Esophagus squamous epithelium (tissue), 5 donors: ENCODE measurements around the gene PPY. TPM values are rescaled to one million over a fixed set of nuclear protein-coding genes. Genes with fewer than 3 reads are reported as not detected.

Source experiments
- DNase-seq: peaks from one replicate; lab custom pipeline; 2025; lab: John Stamatoyannopoulos, UW
- H3K27ac ChIP-seq, 4 donors: fragments of 200-600 bp; sonication (generic); one replicate each; pipeline ENCODE4 v1.5.1; 2016 to 2019; ENCODE audit warnings: mild to moderate bottlenecking in 1 of 4
- H3K27me3 ChIP-seq, 4 donors: fragments of 200-600 bp; sonication (generic); 1 replicate in 3 of 4; 2 replicates in 1 of 4; pipeline versions ENCODE4 v1.5.1 to v1.6.0; 2017 to 2021; ENCODE audit warnings: antibody characterized with exemption in 1 of 4
- H3K36me3 ChIP-seq, 3 donors: fragments of 200-600 bp; sonication (generic); one replicate each; pipeline ENCODE4 v1.5.1; 2016 to 2019
- H3K4me1 ChIP-seq, 3 donors: fragments of 200-600 bp; sonication (generic); one replicate each; pipeline ENCODE4 v1.5.1; 2017 to 2019
- H3K4me3 ChIP-seq, 4 donors: fragments of 200-600 bp; sonication (generic); 1 replicate in 3 of 4; 2 replicates in 1 of 4; pipeline ENCODE4 v1.5.1; 2016 to 2019; ENCODE audit warnings: mild to moderate bottlenecking in 2 of 4, moderate library complexity in 1 of 4
- H3K9me3 ChIP-seq, 3 donors: fragments of 200-600 bp; sonication (generic); one replicate each; pipeline ENCODE4 v1.5.1; 2016 to 2019
- POLR2A ChIP-seq, 4 donors: fragments of 450-650 bp; IDR thresholded peaks; one replicate each; pipeline ENCODE4 v1.6.1; 2017; ENCODE audit warnings: antibody characterized with exemption in 4 of 4, mild to moderate bottlenecking in 4 of 4, moderate library complexity in 3 of 4
- WGBS, 2 donors: methylation state at CpG; one replicate each; pipeline ENCODE4 v1.1.5; 2018; 5-methylcytosine and 5-hydroxymethylcytosine counted together
- intact Hi-C: fragments of 100-400 bp; cut with DNase I; formaldehyde crosslinking; loops from one replicate; pipeline ENCODE4 v1.15.0; 2022
- total RNA-seq, 4 donors: library from RNA; depleted of rRNA; stranded (reverse); fragments of >200 nt; gene quantifications; one replicate each; pipeline ENCODE4 v1.1.0, GENCODE V29; 2016
- TF ChIP-seq, protein P1 (sequence below), 6 experiments: fragments of 450-650 bp in 4 of 6; fragments of 200-600 bp in 2 of 6; sonication (generic) in 2 of 6; IDR thresholded peaks; one replicate each; pipeline ENCODE4 v1.5.1; 2016 to 2019; ENCODE audit warnings: antibody characterized with exemption in 6 of 6, mild to moderate bottlenecking in 4 of 6, moderate library complexity in 4 of 6
- donor health status: DM: yes; HTN: yes; CAD: no.

The PPY gene
- total RNA-seq, 4 donors from 2014 or later: not detected

DNA sequence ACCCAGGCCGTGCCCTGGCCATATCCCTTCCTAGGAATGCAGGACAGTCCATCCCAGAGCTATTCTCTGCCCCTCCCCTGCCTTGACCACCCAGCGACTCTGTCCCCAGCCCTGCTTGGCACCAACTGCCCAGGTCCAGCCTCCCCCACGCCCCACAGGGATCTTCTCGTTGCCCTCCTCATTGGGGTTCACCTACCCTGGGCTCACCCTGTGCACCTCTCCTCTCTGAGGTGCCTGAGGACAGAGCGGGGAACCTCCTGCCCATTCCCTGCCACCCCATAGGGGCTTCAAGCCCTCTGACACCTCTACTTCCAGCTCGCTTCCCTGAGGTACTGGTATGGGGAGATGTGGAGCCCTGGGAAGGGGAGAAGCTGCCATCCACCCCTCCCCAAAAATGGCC, 28.7 kb downstream of the PPY start:
- Histone ChIP-seq H3K9me3 (no peaks in the 10 kb centered on the region), H3K27ac (no peak overlapping the region), H3K4me3 (no peak overlapping the region), H3K36me3 (no peaks in the 10 kb centered on the region), H3K4me1 (peaks cover 1 to 14% (median 5%) of the 10 kb centered on the region in 3 donors), H3K27me3 (peaks cover 0 to 30% (median 0%) of the 10 kb centered on the region in 4 donors)
- DNase-seq: no peak
- 51 to 63% methylated on average over 4 to 6 of the region's 6 CpGs for WGBS, 2 donors
- no peak for TF ChIP-seq POLR2A (IDR thresholded peaks at IDR 0.05)
- TF ChIP-seq, protein P1, sequence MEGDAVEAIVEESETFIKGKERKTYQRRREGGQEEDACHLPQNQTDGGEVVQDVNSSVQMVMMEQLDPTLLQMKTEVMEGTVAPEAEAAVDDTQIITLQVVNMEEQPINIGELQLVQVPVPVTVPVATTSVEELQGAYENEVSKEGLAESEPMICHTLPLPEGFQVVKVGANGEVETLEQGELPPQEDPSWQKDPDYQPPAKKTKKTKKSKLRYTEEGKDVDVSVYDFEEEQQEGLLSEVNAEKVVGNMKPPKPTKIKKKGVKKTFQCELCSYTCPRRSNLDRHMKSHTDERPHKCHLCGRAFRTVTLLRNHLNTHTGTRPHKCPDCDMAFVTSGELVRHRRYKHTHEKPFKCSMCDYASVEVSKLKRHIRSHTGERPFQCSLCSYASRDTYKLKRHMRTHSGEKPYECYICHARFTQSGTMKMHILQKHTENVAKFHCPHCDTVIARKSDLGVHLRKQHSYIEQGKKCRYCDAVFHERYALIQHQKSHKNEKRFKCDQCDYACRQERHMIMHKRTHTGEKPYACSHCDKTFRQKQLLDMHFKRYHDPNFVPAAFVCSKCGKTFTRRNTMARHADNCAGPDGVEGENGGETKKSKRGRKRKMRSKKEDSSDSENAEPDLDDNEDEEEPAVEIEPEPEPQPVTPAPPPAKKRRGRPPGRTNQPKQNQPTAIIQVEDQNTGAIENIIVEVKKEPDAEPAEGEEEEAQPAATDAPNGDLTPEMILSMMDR (IDR thresholded peaks at IDR 0.05): no peak
- intact Hi-C loops: no loop called here

DNA sequence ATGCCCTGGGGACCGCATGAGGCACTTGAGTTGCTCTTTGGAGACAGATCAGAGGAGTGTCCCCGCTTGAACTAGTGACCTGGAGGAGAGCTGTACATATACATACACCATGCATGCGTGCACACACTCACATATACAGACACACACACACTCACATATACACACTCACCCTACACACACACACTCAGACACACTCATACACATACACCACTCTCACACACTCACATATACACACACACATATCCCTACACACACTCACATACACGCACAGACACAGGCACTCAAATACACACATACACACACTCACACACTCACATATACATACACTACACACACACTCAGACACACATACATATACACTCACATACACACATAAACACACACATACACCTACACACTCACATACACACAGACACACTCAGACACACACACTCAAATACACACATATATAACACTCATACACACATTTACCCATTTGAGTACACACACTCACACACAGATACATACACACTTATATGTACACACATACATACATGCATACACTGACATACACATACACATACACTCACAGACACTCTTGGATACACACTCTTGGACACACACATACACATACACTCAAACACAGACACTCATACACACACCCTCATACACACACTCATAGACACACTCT, 29.5 kb downstream of the PPY start:
- no peak for DNase-seq
- H3K4me3 ChIP-seq: no peak overlapping the region
- H3K36me3 ChIP-seq: no peaks in the 10 kb centered on the region
- TF ChIP-seq, protein P1 (IDR thresholded peaks at IDR 0.05): no peak
- TF ChIP-seq POLR2A (IDR thresholded peaks at IDR 0.05): no peak
- no peak overlapping the region for H3K27ac ChIP-seq
- 45 to 60% methylated on average over 4 of the region's 4 CpGs for WGBS, 2 donors
- H3K27me3 ChIP-seq: peaks cover 0 to 32% (median 2%) of the 10 kb centered on the region in 4 donors
- intact Hi-C loops: no loop called here
- H3K4me1 ChIP-seq: peaks cover 7 to 19% (median 7%) of the 10 kb centered on the region in 3 donors
- H3K9me3 ChIP-seq: no peaks in the 10 kb centered on the region

DNA sequence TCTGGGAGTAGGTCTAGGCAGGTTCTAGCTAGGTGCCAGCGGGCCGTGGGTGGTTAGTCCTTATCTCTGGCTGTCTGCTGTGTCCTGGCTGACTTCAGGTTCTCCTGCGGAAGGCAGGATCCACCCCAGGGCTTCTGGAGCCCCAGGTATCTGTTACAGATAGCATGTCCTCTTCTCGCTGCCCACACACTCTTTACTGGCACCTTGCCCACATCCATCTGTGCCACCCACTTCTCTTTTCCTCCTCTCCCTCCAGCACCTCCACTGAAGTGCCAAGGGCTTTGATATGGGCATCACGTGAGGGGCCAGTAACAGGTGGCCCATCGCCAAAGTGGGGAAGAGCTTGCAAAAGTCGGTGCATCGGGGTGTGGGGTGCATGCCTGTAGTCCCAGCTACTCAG, 30.4 kb downstream of the PPY start:
- intact Hi-C loops: no loop called here
- peaks cover 0 to 33% (median 4%) of the 10 kb centered on the region in 4 donors for H3K27me3 ChIP-seq
- H3K36me3 ChIP-seq: no peaks in the 10 kb centered on the region
- DNase-seq: no peak
- no peaks in the 10 kb centered on the region for H3K9me3 ChIP-seq
- 46 to 47% methylated on average over 8 of the region's 8 CpGs for WGBS, 2 donors
- TF ChIP-seq, protein P1 (IDR thresholded peaks at IDR 0.05): no peak
- TF ChIP-seq POLR2A (IDR thresholded peaks at IDR 0.05): no peak
- no peak overlapping the region for H3K27ac ChIP-seq
- H3K4me1 ChIP-seq: peaks cover 11 to 19% (median 16%) of the 10 kb centered on the region in 3 donors
- no peak overlapping the region for H3K4me3 ChIP-seq

DNA sequence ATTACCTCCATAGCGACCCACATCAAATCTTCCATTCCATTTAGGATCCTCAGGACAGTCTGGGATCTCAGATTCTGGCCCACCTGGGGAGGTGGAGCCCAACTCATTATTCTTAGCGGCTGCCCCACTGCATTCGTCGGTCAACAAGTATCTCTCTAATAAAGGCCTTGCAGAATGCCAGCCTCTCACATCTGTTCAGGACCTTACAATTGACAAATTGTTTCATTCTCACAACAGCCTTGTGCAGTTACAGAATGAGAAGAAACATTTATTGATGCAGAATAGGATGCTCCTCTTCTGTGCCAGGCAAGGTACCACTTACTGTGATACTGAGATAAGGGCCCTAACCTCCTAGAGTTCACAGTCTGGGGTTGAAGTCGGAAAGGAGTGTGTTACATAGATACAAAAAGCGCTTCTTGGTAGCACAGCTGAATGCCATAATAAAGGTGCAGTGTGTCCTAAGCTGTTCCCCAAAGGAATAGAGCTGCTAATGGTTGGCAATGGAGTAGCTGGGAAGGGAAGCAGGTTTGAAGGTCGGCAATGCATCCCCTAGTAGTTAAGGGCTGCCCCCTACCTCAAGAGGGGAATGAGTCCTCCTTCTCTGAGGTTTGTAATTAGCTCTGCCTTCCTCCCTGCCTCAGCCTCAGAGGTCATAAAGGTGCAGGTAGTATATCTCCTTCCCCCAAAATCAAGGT, 32.6 kb downstream of the PPY start:
- DNase-seq: no peak
- Histone ChIP-seq H3K27ac (no peak overlapping the region), H3K9me3 (no peaks in the 10 kb centered on the region), H3K4me1 (peaks cover 23 to 36% (median 32%) of the 10 kb centered on the region in 3 donors), H3K4me3 (no peak overlapping the region), H3K27me3 (peaks cover 0 to 55% (median 6%) of the 10 kb centered on the region in 4 donors), H3K36me3 (no peaks in the 10 kb centered on the region)
- no peak for TF ChIP-seq POLR2A (IDR thresholded peaks at IDR 0.05)
- TF ChIP-seq, protein P1 (IDR thresholded peaks at IDR 0.05): no peak
- intact Hi-C loops: no loop called here
- WGBS, 2 donors: 59 to 72% methylated on average over 7 of the region's 7 CpGs
